ENCODE data around the gene PIK3R1. TPM values are rescaled to one million over a fixed set of nuclear protein-coding genes. Genes with fewer than 3 reads are reported as not detected.
"Not testable (repeated sequence)": the region's sequence is repeated elsewhere in the genome, so short reads cannot be mapped to it uniquely, and the experiment has no call there.

Gene PIK3R1
- polyA plus RNA-seq, 1 donor = 92.7 TPM

- DNase-seq = no peak
Measured at GRCh38 chr5:68191083-68191791, 24.3 kb upstream of the PIK3R1 start.

- no peak for DNase-seq
Measured at GRCh38 chr5:68192679-68193060, 22.9 kb upstream of the PIK3R1 start.

- DNase-seq = no peak
Measured at GRCh38 chr5:68193481-68194036, 22.0 kb upstream of the PIK3R1 start.

- no peak for DNase-seq
Measured at GRCh38 chr5:68194386-68194785, 21.2 kb upstream of the PIK3R1 start.

GRCh38 chr5:68195137-68195536, 20.4 kb upstream of the PIK3R1 start:
- DNase-seq = no peak

GRCh38 chr5:68196876-68197275, 18.7 kb upstream of the PIK3R1 start:
- no peak for DNase-seq

- DNase-seq = no peak
Measured at GRCh38 chr5:68200288-68200687, 15.3 kb upstream of the PIK3R1 start.

- not testable (repeated sequence) for DNase-seq
Measured at GRCh38 chr5:68210654-68211053, 4.9 kb upstream of the PIK3R1 start.

- DNase-seq = no peak
Measured at GRCh38 chr5:68214482-68215207, 911 bp upstream of the PIK3R1 start.

GRCh38 chr5:68215898-68216244, 315 bp downstream of the PIK3R1 start:
- peak; percentile 57 for DNase-seq

GRCh38 chr5:68216245-68217046, 890 bp downstream of the PIK3R1 start:
- peak; percentile 65 for DNase-seq

- no peak for DNase-seq
Measured at GRCh38 chr5:68217047-68217355, 1.4 kb downstream of the PIK3R1 start.

- DNase-seq = no peak
Measured at GRCh38 chr5:68217528-68217927, 2.0 kb downstream of the PIK3R1 start.

- DNase-seq = no peak
Measured at GRCh38 chr5:68219161-68219816, 3.7 kb downstream of the PIK3R1 start.

GRCh38 chr5:68220260-68220659, 4.7 kb downstream of the PIK3R1 start:
- DNase-seq = no peak

GRCh38 chr5:68220914-68221313, 5.4 kb downstream of the PIK3R1 start:
- no peak for DNase-seq

GRCh38 chr5:68221488-68221887, 5.9 kb downstream of the PIK3R1 start:
- DNase-seq = no peak

GRCh38 chr5:68222310-68222709, 6.8 kb downstream of the PIK3R1 start:
- DNase-seq = no peak

GRCh38 chr5:68222824-68223354, 7.3 kb downstream of the PIK3R1 start:
- DNase-seq = no peak

GRCh38 chr5:68223904-68224303, 8.3 kb downstream of the PIK3R1 start:
- DNase-seq = no peak

- DNase-seq = no peak
Measured at GRCh38 chr5:68224509-68225187, 9.1 kb downstream of the PIK3R1 start.

Data from left kidney (tissue), 2 donors.